DOHH2 (cell line): ENCODE data around the gene SLFN14.

ENCODE experiments used
- H3F3A ChIP-seq: fragments of 200-600 bp; sonication (generic), shearing (Covaris generic); 2 replicates; pipeline ENCODE4 v1.6.0; 2016; ENCODE audit warnings: antibody characterized with exemption, mild to moderate bottlenecking; ENCODE audit not compliant: control insufficient read depth, insufficient read depth
- H3K27ac ChIP-seq: fragments of 200-600 bp; sonication (generic); 2 replicates; pipeline ENCODE4 v1.5.1; 2014; ENCODE audit warnings: low read depth, mild to moderate bottlenecking, low read length, moderate library complexity
- H3K27me3 ChIP-seq: fragments of 200-600 bp; sonication (generic); 2 replicates; pipeline ENCODE4 v1.6.1; 2014; ENCODE audit warnings: mild to moderate bottlenecking, low read length, mixed read lengths; ENCODE audit not compliant: control insufficient read depth
- H3K36me3 ChIP-seq: fragments of 200-600 bp; sonication (generic); 2 replicates; pipeline ENCODE4 v1.6.1; 2014; ENCODE audit warnings: mild to moderate bottlenecking, low read length, moderate library complexity, mixed read lengths; ENCODE audit not compliant: control insufficient read depth
- H3K4me1 ChIP-seq: fragments of 200-600 bp; sonication (generic); 2 replicates; pipeline ENCODE4 v1.6.1; 2014; ENCODE audit warnings: mild to moderate bottlenecking, low read length, mixed read lengths; ENCODE audit not compliant: control insufficient read depth
- H3K4me2 ChIP-seq: fragments of 200-600 bp; sonication (generic); 2 replicates; pipeline ENCODE4 v1.6.0; 2014; ENCODE audit warnings: mild to moderate bottlenecking, low read length, moderate library complexity
- H3K4me3 ChIP-seq: fragments of 200-600 bp; sonication (generic); 2 replicates; pipeline ENCODE4 v1.5.1; 2014; ENCODE audit warnings: mild to moderate bottlenecking, low read length, mixed read lengths
- H3K79me2 ChIP-seq: fragments of 200-600 bp; sonication (generic); 2 replicates; pipeline ENCODE4 v1.6.1; 2014; ENCODE audit warnings: mild to moderate bottlenecking, low read length, mixed read lengths; ENCODE audit not compliant: control insufficient read depth
- H3K9me2 ChIP-seq: fragments of 200-600 bp; sonication (generic); replicated peaks from 2 replicates; pipeline ENCODE4 v1.6.1; 2014; ENCODE audit warnings: mild to moderate bottlenecking, low read length, mixed read lengths; ENCODE audit not compliant: control insufficient read depth
- H3K9me3 ChIP-seq: fragments of 200-600 bp; sonication (generic); 2 replicates; pipeline ENCODE4 v1.6.1; 2014; ENCODE audit warnings: antibody characterized with exemption, low read length, mixed read lengths; ENCODE audit not compliant: control insufficient read depth, insufficient read depth
- H4K20me1 ChIP-seq: fragments of 200-600 bp; sonication (generic); 2 replicates; pipeline ENCODE4 v1.6.0; 2014; ENCODE audit warnings: low read depth, mild to moderate bottlenecking, antibody characterized with exemption, low read length, moderate library complexity; ENCODE audit not compliant: control insufficient read depth, insufficient read depth
- EZH2phosphoT487 ChIP-seq: fragments of 200-600 bp; sonication (generic); IDR thresholded peaks from 2 replicates; pipeline ENCODE4 v1.6.1; 2017; ENCODE audit warnings: borderline replicate concordance, mild to moderate bottlenecking, antibody characterized with exemption, low read length, moderate library complexity, mixed read lengths
- TF ChIP-seq, protein P1 (sequence below): fragments of 200-600 bp; sonication (generic); IDR thresholded peaks from one replicate; pipeline ENCODE4 v1.5.1; 2014; ENCODE audit warnings: antibody characterized with exemption, mild to moderate bottlenecking, low read depth, low read length; ENCODE audit not compliant: poor library complexity, severe bottlenecking

SLFN14 gene

DNA sequence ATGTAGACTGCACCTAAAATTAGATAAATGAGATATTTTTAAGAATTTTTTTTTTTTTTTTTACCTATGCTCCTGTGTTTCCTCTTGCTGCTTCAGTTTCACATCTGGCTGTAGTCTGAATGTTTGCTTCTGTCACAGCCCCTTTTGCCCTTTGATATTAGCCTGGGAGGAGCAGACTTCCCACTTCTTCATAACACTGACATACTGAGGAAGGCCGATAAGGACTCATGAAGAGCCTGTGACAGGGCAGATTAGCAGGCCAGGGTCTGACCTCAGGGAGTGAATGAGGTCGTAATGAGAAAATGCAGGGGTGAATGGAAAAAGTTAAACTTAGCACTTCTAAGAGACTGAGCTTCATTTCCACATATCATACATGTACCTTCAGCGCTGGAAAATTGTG, at the start of gene SLFN14:
Gene SLFN14 (minus strand): TSS at position 117 of the 400 bp plus-strand sequence. CDS start 2,757 bp downstream, outside the sequence.
- H3K36me3 ChIP-seq: no peaks in the 10 kb centered on the region
- TF ChIP-seq, protein P1, sequence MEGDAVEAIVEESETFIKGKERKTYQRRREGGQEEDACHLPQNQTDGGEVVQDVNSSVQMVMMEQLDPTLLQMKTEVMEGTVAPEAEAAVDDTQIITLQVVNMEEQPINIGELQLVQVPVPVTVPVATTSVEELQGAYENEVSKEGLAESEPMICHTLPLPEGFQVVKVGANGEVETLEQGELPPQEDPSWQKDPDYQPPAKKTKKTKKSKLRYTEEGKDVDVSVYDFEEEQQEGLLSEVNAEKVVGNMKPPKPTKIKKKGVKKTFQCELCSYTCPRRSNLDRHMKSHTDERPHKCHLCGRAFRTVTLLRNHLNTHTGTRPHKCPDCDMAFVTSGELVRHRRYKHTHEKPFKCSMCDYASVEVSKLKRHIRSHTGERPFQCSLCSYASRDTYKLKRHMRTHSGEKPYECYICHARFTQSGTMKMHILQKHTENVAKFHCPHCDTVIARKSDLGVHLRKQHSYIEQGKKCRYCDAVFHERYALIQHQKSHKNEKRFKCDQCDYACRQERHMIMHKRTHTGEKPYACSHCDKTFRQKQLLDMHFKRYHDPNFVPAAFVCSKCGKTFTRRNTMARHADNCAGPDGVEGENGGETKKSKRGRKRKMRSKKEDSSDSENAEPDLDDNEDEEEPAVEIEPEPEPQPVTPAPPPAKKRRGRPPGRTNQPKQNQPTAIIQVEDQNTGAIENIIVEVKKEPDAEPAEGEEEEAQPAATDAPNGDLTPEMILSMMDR: no peak
- no peak for TF ChIP-seq EZH2phosphoT487
- H3K9me3 ChIP-seq: no peaks in the 10 kb centered on the region
- no peaks in the 10 kb centered on the region for H3K79me2 ChIP-seq
- no peaks in the 10 kb centered on the region for H3F3A ChIP-seq
- H3K27me3 ChIP-seq: peaks cover 19% of the 10 kb centered on the region
- H3K4me2 ChIP-seq: no peak within 1 kb of the TSS
- no peak within 1 kb of the TSS for H3K27ac ChIP-seq
- H3K4me3 ChIP-seq: no peak within 1 kb of the TSS
- no peaks in the 10 kb centered on the region for H3K9me2 ChIP-seq
- H3K4me1 ChIP-seq: no peaks in the 10 kb centered on the region
- no peaks in the 10 kb centered on the region for H4K20me1 ChIP-seq

DNA sequence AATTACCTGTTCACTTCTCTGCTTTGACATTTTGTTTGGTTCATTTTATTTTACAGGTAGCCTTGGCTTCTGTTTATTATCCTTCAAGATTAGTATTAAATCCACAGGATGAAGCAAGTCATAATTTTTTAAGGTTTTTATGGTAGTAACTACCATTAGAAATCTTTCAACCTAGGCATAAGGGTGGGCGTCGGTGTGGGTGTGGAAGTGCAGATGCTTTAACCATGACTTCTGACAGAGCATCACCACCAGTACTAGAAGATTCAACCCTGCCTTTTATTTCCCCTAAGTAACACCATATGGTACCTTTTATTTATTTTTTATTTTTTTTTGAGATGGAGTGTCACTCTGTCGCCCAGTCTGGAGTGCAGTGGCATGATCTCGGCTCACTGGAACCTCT, 49.2 kb upstream of the SLFN14 start:
- peaks cover 38% of the 10 kb centered on the region for H3K36me3 ChIP-seq
- no peaks in the 10 kb centered on the region for H3K9me3 ChIP-seq
- no peak overlapping the region for H3K4me2 ChIP-seq
- H3F3A ChIP-seq: no peaks in the 10 kb centered on the region
- no peak overlapping the region for H3K4me3 ChIP-seq
- H3K27ac ChIP-seq: no peak overlapping the region
- no peaks in the 10 kb centered on the region for H3K79me2 ChIP-seq
- no peaks in the 10 kb centered on the region for H3K9me2 ChIP-seq
- H4K20me1 ChIP-seq: peaks cover 4% of the 10 kb centered on the region; the same call in 1 of the 2 replicates
- no peaks in the 10 kb centered on the region for H3K4me1 ChIP-seq
- TF ChIP-seq EZH2phosphoT487: no peak
- TF ChIP-seq, protein P1: no peak
- H3K27me3 ChIP-seq: no peaks in the 10 kb centered on the region

- Histone ChIP-seq H3K27ac (no peak overlapping the region), H3K79me2 (no peaks in the 10 kb centered on the region)
Observed at GRCh38 chr17:35607239-35607847, 46.7 kb upstream of the SLFN14 start.

More at GRCh38 chr17:35607239-35607847, 46.7 kb upstream of the SLFN14 start:
- Histone ChIP-seq H3K9me3 (no peaks in the 10 kb centered on the region), H3K4me3 (no peak overlapping the region), H3K4me2 (no peak overlapping the region), H3K36me3 (peaks cover 41% of the 10 kb centered on the region), H3F3A (no peaks in the 10 kb centered on the region), H4K20me1 (no peaks in the 10 kb centered on the region), H3K9me2 (no peaks in the 10 kb centered on the region), H3K4me1 (no peaks in the 10 kb centered on the region), H3K27me3 (no peaks in the 10 kb centered on the region)
- TF ChIP-seq, protein P1: no peak
- TF ChIP-seq EZH2phosphoT487: no peak
